Kidney (tissue), 14 donors: Measurements from ENCODE around the gene KLRK1. TPM values are rescaled to one million over a fixed set of nuclear protein-coding genes. Genes with fewer than 3 reads are reported as not detected.

ENCODE experiments used
- DNase-seq, 5 donors: peaks; one replicate each; pipeline ENCODE4 v3.0.0-alpha.2; 2013 to 2020
- FAIRE-seq: peaks from 2 replicates; lab custom pipeline; 2012; peaks lifted over from hg19 to GRCh38; lab: Jason Lieb, UNC
- H3K27ac ChIP-seq, 2 donors: one replicate each; pipeline ENCODE4 v1.7.0; 2013; ENCODE audit warnings: low read depth in 2 of 2, low read length in 2 of 2, inconsistent platforms in 1 of 2
- H3K27me3 ChIP-seq: one replicate; pipeline ENCODE4 v1.7.1; 2013; ENCODE audit warnings: low read length, inconsistent platforms; ENCODE audit not compliant: control insufficient read depth, insufficient read depth
- H3K36me3 ChIP-seq, 3 donors: one replicate each; pipeline versions ENCODE4 v1.7.0 to v1.7.1; 2013; ENCODE audit warnings: low read length in 3 of 3, control low read depth in 1 of 3, inconsistent platforms in 1 of 3; ENCODE audit not compliant: insufficient read depth in 3 of 3, control insufficient read depth in 2 of 3
- H3K4me1 ChIP-seq, 3 donors: one replicate each; pipeline versions ENCODE4 v1.7.0 to v1.7.1; 2013; ENCODE audit warnings: low read length in 3 of 3, inconsistent platforms in 1 of 3, low read depth in 1 of 3; ENCODE audit not compliant: control insufficient read depth in 2 of 3, insufficient read depth in 2 of 3
- H3K4me3 ChIP-seq, 3 donors: one replicate each; pipeline versions ENCODE4 v1.7.0 to v1.8.1; 2013; ENCODE audit warnings: low read length in 3 of 3, control low read depth in 1 of 3, inconsistent platforms in 1 of 3
- H3K9ac ChIP-seq, 3 donors: one replicate each; pipeline versions ENCODE4 v1.7.0 to v1.7.1; 2013; ENCODE audit warnings: low read length in 3 of 3, control low read depth in 1 of 3, inconsistent platforms in 1 of 3
- H3K9me3 ChIP-seq, 3 donors: one replicate each; pipeline versions ENCODE4 v1.7.0 to v1.7.1; 2013; ENCODE audit warnings: low read length in 3 of 3, control low read depth in 1 of 3, inconsistent platforms in 1 of 3; ENCODE audit not compliant: control insufficient read depth in 2 of 3, insufficient read depth in 1 of 3
- intact Hi-C: fragments of 100-400 bp; cut with DNase I; formaldehyde crosslinking; loops from one replicate; pipeline ENCODE4 v1.11.1; 2022
- polyA plus RNA-seq: library from polyadenylated mRNA; stranded (reverse); fragments of 350-450 nt; fragmentation: Illumina TruSeq; extraction: RNeasy Lipid Tissue Mini Kit (QIAGEN cat#74804); gene quantifications from one replicate; pipeline ENCODE4 v1.2.3, GENCODE V29; 2014; ENCODE audit warnings: low read depth, low replicate concordance; ENCODE audit not compliant: insufficient read depth
- total RNA-seq: library from RNA; stranded (reverse); fragmentation: NEBNext Ultra II Directional; extraction: Animal tissue kit (Norgen Biotek cat#: 25700); gene quantifications from one replicate; pipeline ENCODE4 v1.2.1, GENCODE V29; 2021
- TF ChIP-seq, protein P1 (sequence below): IDR thresholded peaks from 3 replicates; pipeline ENCODE4 v1.5.1; 2012; ENCODE audit warnings: mild to moderate bottlenecking, moderate library complexity, borderline replicate concordance; ENCODE audit not compliant: insufficient read depth; ENCODE audit errors: extremely low read depth
- donor health status: control.
- donor health status: control.
- donor health status: control.
- donor health status: control.
- donor health status: control.
- donor health status: DM: yes; HTN: yes; CAD: no.
- donor health status: Normal renal cell carcinoma (clear cell type).

Gene KLRK1
- total and polyA plus RNA-seq, 2 donors from 2014 or later, result 0.75 to 5.2 TPM

GRCh38 chr12:10363658-10363913 lies 26.3 kb downstream of the KLRK1 start:
- peak in 1 of 5 donors; percentile 44 for DNase-seq
- Histone ChIP-seq H3K4me1 (peaks cover 5 to 18% (median 16%) of the 10 kb centered on the region in 3 donors), H3K27me3 (no peaks in the 10 kb centered on the region), H3K4me3 (peak overlapping the region; percentile 91 to 95 (median 95)), H3K36me3 (no peaks in the 10 kb centered on the region), H3K9ac (peak overlapping the region; percentile 94 to 99 (median 98)), H3K27ac (peak overlapping the region; percentile 97 to 99), H3K9me3 (no peaks in the 10 kb centered on the region)
- FAIRE-seq, result no peak
- intact Hi-C loops, result no loop called here
- TF ChIP-seq, protein P1, sequence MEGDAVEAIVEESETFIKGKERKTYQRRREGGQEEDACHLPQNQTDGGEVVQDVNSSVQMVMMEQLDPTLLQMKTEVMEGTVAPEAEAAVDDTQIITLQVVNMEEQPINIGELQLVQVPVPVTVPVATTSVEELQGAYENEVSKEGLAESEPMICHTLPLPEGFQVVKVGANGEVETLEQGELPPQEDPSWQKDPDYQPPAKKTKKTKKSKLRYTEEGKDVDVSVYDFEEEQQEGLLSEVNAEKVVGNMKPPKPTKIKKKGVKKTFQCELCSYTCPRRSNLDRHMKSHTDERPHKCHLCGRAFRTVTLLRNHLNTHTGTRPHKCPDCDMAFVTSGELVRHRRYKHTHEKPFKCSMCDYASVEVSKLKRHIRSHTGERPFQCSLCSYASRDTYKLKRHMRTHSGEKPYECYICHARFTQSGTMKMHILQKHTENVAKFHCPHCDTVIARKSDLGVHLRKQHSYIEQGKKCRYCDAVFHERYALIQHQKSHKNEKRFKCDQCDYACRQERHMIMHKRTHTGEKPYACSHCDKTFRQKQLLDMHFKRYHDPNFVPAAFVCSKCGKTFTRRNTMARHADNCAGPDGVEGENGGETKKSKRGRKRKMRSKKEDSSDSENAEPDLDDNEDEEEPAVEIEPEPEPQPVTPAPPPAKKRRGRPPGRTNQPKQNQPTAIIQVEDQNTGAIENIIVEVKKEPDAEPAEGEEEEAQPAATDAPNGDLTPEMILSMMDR, result no peak

DNA sequence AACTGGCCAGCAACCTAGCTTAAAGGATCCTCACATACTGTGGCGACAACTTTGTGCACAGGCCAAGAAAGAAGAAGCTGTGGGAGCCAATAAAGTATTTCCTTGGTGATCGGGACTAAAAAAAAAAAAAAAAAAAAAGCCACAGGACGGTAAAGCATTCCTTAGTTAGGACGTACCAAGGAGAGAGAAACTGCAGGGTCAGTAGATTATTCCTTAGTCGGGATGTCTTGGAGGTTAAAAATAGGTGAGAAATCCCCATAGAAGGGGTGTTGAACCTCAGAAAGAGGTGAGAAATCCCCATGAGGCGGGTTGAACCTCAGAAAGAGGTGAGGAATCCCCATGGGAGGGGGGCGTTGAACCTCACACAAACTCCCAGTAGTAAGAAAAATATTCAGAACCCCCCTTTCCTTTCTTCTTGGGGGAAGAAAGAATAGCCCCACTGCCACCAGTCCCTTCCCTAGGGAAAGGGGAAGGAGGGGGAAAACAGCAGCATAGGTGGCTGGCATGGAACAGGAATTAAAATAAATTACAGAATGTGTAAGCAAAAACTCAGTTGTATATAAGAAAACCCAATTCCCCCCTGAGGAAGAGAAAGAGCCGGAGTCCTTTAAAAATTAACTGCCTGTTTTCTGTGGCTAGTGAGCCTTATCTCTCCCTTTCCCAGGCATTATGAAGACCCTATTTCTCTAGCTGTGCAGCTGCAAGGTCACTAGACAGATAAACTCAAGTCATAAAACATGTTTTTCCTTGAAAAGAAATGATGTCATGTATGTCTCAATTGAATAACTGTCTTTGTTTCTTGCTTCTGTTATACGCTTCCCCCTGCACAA lies 26.8 kb downstream of the KLRK1 start:
- Histone ChIP-seq H3K4me1 (peaks cover 5 to 18% (median 16%) of the 10 kb centered on the region in 3 donors), H3K4me3 (peak overlapping the region; percentile 39 to 95 (median 91)), H3K27ac (peak overlapping the region; percentile 97 to 99), H3K9me3 (no peaks in the 10 kb centered on the region), H3K9ac (peak overlapping the region in 2 of 3 donors; percentile 94 to 99), H3K27me3 (no peaks in the 10 kb centered on the region), H3K36me3 (no peaks in the 10 kb centered on the region)
- FAIRE-seq (no peak), DNase-seq (peak in 4 of 5 donors; percentile 46 to 80 (median 64))
- intact Hi-C loops, result no loop called here
- TF ChIP-seq, protein P1, result no peak

- no peak for FAIRE-seq
- intact Hi-C loops, result no loop called here
- H3K4me3 ChIP-seq, result peak overlapping the region in 2 of 3 donors; percentile 3 to 95
These were observed 27.5 kb downstream of the KLRK1 start for GRCh38 chr12:10362325-10362724.

More at GRCh38 chr12:10362325-10362724, 27.5 kb downstream of the KLRK1 start:
- Histone ChIP-seq H3K9ac (peak overlapping the region in 1 of 3 donors; percentile 99), H3K27ac (peak overlapping the region in 1 of 2 donors; percentile 99), H3K9me3 (no peaks in the 10 kb centered on the region), H3K27me3 (no peaks in the 10 kb centered on the region), H3K36me3 (no peaks in the 10 kb centered on the region), H3K4me1 (peaks cover 5 to 18% (median 16%) of the 10 kb centered on the region in 3 donors)
- peak in 1 of 5 donors; percentile 19 for DNase-seq
- TF ChIP-seq, protein P1, result no peak
